Colonic mucosa (tissue), 4 donors: ENCODE data around the gene MED13L. TPM values are rescaled to one million over a fixed set of nuclear protein-coding genes. Genes with fewer than 3 reads are reported as not detected.

Experiments
- DNase-seq: peaks from one replicate; pipeline ENCODE4 v3.0.0-alpha.2; 2020
- H3K27ac ChIP-seq: fragments of 200-600 bp; one replicate; pipeline ENCODE4 v1.8.0; 2021
- H3K27me3 ChIP-seq: fragments of 200-600 bp; one replicate; pipeline ENCODE4 v1.8.0; 2021
- H3K36me3 ChIP-seq: fragments of 200-600 bp; one replicate; pipeline ENCODE4 v1.8.0; 2021
- H3K4me1 ChIP-seq: fragments of 200-600 bp; one replicate; pipeline ENCODE4 v1.8.0; 2021; ENCODE audit warnings: mild to moderate bottlenecking
- H3K4me3 ChIP-seq: fragments of 200-600 bp; one replicate; pipeline ENCODE4 v1.8.0; 2021
- H3K9ac ChIP-seq, 2 donors: one replicate each; pipeline ENCODE4 v1.7.0; 2013; ENCODE audit warnings: control low read depth in 2 of 2, low read depth in 2 of 2, low read length in 2 of 2
- H3K9me3 ChIP-seq: fragments of 200-600 bp; one replicate; pipeline ENCODE4 v1.8.0; 2021
- CTCF ChIP-seq: fragments of 200-600 bp; IDR thresholded peaks from one replicate; pipeline ENCODE4 v1.8.0; 2022; ENCODE audit warnings: antibody characterized with exemption, mild to moderate bottlenecking
- intact Hi-C: fragments of 100-400 bp; cut with DNase I; formaldehyde crosslinking; loops from one replicate; pipeline ENCODE4 v1.14.1; 2022
- total RNA-seq, 2 donors: library from RNA; stranded (reverse); fragmentation: NEBNext Ultra II Directional in 1 of 2; extraction: Animal tissue kit (Norgen Biotek cat#: 25700) in 1 of 2; gene quantifications; one replicate each; pipeline ENCODE4 v1.2.1, GENCODE V29; 2021
- donor health status: healthy.
- donor health status: DM: no; HTN: no; CAD: no.
- donor health status: DM: no; HTN: no; CAD: no.

The MED13L gene
- total RNA-seq, 2 donors from 2014 or later, result 73.8 to 92.6 TPM

DNA sequence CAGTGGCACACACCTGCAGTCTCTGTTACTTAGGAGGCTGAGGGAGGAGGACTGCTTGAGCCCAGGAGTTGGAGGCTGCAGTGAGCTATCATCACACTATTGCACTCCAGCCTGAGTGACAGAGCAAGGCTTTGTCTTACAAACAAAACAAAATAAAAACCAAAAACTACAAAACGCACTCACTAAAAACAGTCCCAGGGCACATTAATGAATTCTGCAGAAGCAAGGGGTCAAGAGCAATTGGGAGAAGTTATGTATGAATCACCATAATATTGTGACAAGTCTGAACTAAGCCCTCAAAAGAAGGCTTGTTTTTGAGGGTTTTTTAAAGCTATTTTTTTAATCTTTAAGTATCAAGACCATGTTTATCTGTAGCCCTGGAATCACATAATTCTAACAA, 201.1 kb downstream of the MED13L start:
- no peaks in the 10 kb centered on the region for H3K36me3 ChIP-seq
- H3K4me3 ChIP-seq, result no peak overlapping the region
- no peaks in the 10 kb centered on the region for H3K4me1 ChIP-seq
- intact Hi-C loops, result no loop called here
- no peaks in the 10 kb centered on the region for H3K27me3 ChIP-seq
- no peaks in the 10 kb centered on the region for H3K9me3 ChIP-seq
- no peak overlapping the region for H3K27ac ChIP-seq
- no peak for TF ChIP-seq CTCF
- H3K9ac ChIP-seq, result no peak overlapping the region
- no peak for DNase-seq

DNA sequence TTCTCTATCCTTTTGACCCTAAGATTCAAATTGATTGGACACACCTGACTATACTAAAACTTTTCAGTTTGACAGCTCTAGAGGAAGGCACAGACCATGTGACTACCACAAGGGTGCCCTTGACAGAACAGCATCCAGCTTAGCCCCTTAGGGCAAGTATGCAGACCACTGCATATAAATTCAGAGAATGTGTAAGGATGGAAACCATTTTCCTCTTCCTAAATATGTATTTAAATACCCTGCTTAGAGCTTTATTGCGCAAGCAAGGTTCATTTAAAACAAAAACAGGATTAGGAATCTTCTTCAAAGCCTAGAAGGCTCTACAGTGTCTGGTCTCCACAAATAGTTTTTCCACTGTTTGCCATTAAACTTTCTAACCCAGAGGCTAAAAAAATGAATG, 202.8 kb downstream of the MED13L start:
- no peak for TF ChIP-seq CTCF
- Histone ChIP-seq H3K4me1 (no peaks in the 10 kb centered on the region), H3K27ac (no peak overlapping the region), H3K27me3 (no peaks in the 10 kb centered on the region), H3K9me3 (no peaks in the 10 kb centered on the region), H3K4me3 (no peak overlapping the region), H3K36me3 (no peaks in the 10 kb centered on the region), H3K9ac (no peak overlapping the region)
- DNase-seq, result no peak
- intact Hi-C loops, result no loop called here

DNA sequence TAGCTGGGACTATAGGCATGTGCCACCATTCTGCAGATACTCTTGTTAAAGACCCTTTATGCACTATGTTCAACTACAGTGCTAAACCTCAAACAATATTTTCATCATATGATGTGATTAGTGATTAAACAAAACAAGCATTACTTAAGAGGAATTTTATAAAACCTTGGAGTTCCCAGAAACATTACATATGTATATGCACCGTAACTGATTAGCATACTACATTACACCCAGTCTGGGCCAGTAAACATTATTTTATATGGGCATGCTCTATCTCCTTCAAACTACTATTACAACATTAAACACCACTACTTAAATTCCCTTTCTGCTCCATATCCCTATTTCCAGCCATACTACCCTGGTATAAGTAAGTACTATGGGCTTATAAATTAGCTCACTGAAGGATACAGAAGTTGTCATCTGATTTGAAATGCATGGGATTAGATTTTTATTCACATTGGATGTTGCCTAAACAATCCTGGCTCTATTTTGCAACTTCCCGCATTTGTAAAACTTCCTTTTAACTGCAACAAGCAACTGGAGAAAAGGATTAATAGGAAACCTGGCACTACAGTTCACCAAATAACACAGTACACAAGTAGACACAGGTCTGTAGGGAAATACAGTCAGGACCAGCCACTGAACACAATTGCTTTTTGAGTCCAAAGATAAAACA, 205.8 kb downstream of the MED13L start:
- no peaks in the 10 kb centered on the region for H3K36me3 ChIP-seq
- H3K9ac ChIP-seq, result no peak overlapping the region
- no peaks in the 10 kb centered on the region for H3K27me3 ChIP-seq
- TF ChIP-seq CTCF, result no peak
- intact Hi-C loops, result no loop called here
- no peak overlapping the region for H3K4me3 ChIP-seq
- no peak for DNase-seq
- H3K4me1 ChIP-seq, result no peaks in the 10 kb centered on the region
- H3K9me3 ChIP-seq, result no peaks in the 10 kb centered on the region
- no peak overlapping the region for H3K27ac ChIP-seq

GRCh38 chr12:116070444-116070843, 207.0 kb downstream of the MED13L start:
- Histone ChIP-seq H3K27me3 (no peaks in the 10 kb centered on the region), H3K4me1 (no peaks in the 10 kb centered on the region), H3K36me3 (no peaks in the 10 kb centered on the region), H3K9me3 (no peaks in the 10 kb centered on the region), H3K9ac (no peak overlapping the region), H3K27ac (no peak overlapping the region), H3K4me3 (no peak overlapping the region)
- intact Hi-C loops, result no loop called here
- DNase-seq, result no peak
- no peak for TF ChIP-seq CTCF

GRCh38 chr12:116069943-116070342, 207.6 kb downstream of the MED13L start:
- H3K36me3 ChIP-seq, result no peaks in the 10 kb centered on the region
- H3K27ac ChIP-seq, result no peak overlapping the region
- H3K9ac ChIP-seq, result no peak overlapping the region
- no peak for DNase-seq
- no peaks in the 10 kb centered on the region for H3K27me3 ChIP-seq
- H3K4me1 ChIP-seq, result no peaks in the 10 kb centered on the region
- no peak for TF ChIP-seq CTCF
- H3K9me3 ChIP-seq, result no peaks in the 10 kb centered on the region
- intact Hi-C loops, result no loop called here
- H3K4me3 ChIP-seq, result no peak overlapping the region
